Measurements from ENCODE around the gene RPLP2. TPM values are rescaled to one million over a fixed set of nuclear protein-coding genes. Genes with fewer than 3 reads are reported as not detected.

The RPLP2 gene
- total and polyA plus RNA-seq, 4 donors, result 1,256 to 1,452 (median 1,343) TPM

DNA sequence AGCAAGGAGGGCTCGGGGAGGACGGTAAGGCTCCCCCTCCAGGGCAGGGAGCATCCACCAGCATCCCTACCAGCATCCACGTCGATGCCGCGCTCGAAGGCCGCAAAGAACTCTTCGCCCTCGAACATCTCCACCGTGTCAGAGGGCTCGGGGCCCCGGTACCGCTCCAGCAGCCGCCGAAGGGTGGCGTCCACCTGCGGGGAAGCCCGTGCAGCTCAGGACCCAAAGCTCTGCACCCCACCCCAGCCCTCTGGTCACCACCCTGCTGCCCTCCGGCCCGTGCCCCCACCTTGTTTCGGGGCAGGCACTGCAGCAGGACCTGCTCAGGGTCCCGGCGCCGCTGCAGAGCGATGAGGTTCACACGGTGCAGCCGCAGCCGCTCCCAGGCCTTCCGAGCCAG is 9.3 kb upstream of the RPLP2 start:
- H3K36me3 ChIP-seq (ENCODE audit: control insufficient read depth in 1 of 2, insufficient read depth in 2 of 2, low read length in 1 of 2), result no peaks in the 10 kb centered on the region
- intact Hi-C loops (cut with DNase I), result no loop called here
- H3K4me3 ChIP-seq (ENCODE audit: low read length in 2 of 2), result no peak overlapping the region
- H3K27ac ChIP-seq (ENCODE audit: low read depth in 1 of 2, low read length in 2 of 2), result no peak overlapping the region
- DNase-seq, result no peak
- no peaks in the 10 kb centered on the region for H3K4me1 ChIP-seq (ENCODE audit: control insufficient read depth in 1 of 2, insufficient read depth in 2 of 2, low read length in 2 of 2)
- H3K27me3 ChIP-seq (ENCODE audit: control insufficient read depth in 1 of 2, insufficient read depth in 2 of 2, low read length in 1 of 2), result no peaks in the 10 kb centered on the region
- no peaks in the 10 kb centered on the region for H3K9me3 ChIP-seq (ENCODE audit: control insufficient read depth, low read length)
- WGBS, 2 donors, result 92 to 94% methylated on average over 30 of the region's 30 CpGs
- no peak for ATAC-seq (ENCODE audit: low FRiP score)

- Histone ChIP-seq H3K4me1 (ENCODE audit: control insufficient read depth in 1 of 2, insufficient read depth in 2 of 2, low read length in 2 of 2) (no peaks in the 10 kb centered on the region), H3K4me3 (ENCODE audit: low read length in 2 of 2) (no peak overlapping the region), H3K36me3 (ENCODE audit: control insufficient read depth in 1 of 2, insufficient read depth in 2 of 2, low read length in 1 of 2) (no peaks in the 10 kb centered on the region), H3K27ac (ENCODE audit: low read depth in 1 of 2, low read length in 2 of 2) (no peak overlapping the region), H3K9me3 (ENCODE audit: control insufficient read depth, low read length) (no peaks in the 10 kb centered on the region), H3K27me3 (ENCODE audit: control insufficient read depth in 1 of 2, insufficient read depth in 2 of 2, low read length in 1 of 2) (no peaks in the 10 kb centered on the region)
- DNase-seq (no peak), ATAC-seq (ENCODE audit: low FRiP score) (no peak)
- intact Hi-C loops (cut with DNase I), result no loop called here
- 88 to 92% methylated on average over 20 of the region's 20 CpGs for WGBS, 2 donors
These were observed 8.5 kb upstream of the RPLP2 start for GRCh38 chr11:801097-801780.

DNA sequence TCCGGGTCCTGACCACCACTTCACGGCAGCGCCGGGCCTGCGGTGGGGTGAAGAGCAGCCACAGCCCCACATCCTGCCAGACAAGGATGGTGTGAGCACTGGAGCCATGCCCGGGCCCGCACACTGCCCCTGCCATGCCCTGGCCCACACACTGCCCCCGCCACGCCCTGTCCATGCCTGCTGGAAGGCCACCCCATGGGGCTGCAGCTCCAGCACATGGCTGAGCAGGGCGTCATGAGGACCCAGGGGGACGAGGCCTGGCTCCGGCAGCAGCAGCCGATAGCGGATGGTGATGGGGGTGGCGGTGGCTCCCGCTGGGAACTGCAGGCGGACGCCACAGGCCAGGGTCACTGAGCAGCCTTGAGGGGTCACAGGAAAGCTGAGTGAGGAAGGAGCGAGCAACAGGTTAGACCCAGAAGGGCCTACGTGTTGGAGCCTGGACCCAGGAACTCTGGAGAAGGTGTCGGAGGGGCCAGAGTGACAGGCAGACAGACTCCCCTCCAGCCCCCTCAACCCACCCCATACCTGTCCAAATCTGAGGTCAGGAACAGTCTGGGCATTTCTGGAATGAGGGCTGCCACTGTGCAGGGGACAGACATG is 7.6 kb upstream of the RPLP2 start:
- Histone ChIP-seq H3K36me3 (ENCODE audit: control insufficient read depth in 1 of 2, insufficient read depth in 2 of 2, low read length in 1 of 2) (no peaks in the 10 kb centered on the region), H3K27me3 (ENCODE audit: control insufficient read depth in 1 of 2, insufficient read depth in 2 of 2, low read length in 1 of 2) (no peaks in the 10 kb centered on the region), H3K4me1 (ENCODE audit: control insufficient read depth in 1 of 2, insufficient read depth in 2 of 2, low read length in 2 of 2) (no peaks in the 10 kb centered on the region), H3K9me3 (ENCODE audit: control insufficient read depth, low read length) (no peaks in the 10 kb centered on the region), H3K4me3 (ENCODE audit: low read length in 2 of 2) (no peak overlapping the region), H3K27ac (ENCODE audit: low read depth in 1 of 2, low read length in 2 of 2) (no peak overlapping the region)
- no peak for DNase-seq
- intact Hi-C loops (cut with DNase I), result no loop called here
- WGBS, 2 donors, result 96 to 98% methylated on average over 21 of the region's 21 CpGs
- no peak for ATAC-seq (ENCODE audit: low FRiP score)

GRCh38 chr11:802693-803466 is 6.9 kb upstream of the RPLP2 start:
- ATAC-seq (ENCODE audit: low FRiP score), result no peak
- WGBS, 2 donors, result 92% methylated on average over 28 of the region's 28 CpGs
- intact Hi-C loops (cut with DNase I), result no loop called here
- Histone ChIP-seq H3K9me3 (ENCODE audit: control insufficient read depth, low read length) (no peaks in the 10 kb centered on the region), H3K4me3 (ENCODE audit: low read length in 2 of 2) (no peak overlapping the region), H3K27me3 (ENCODE audit: control insufficient read depth in 1 of 2, insufficient read depth in 2 of 2, low read length in 1 of 2) (no peaks in the 10 kb centered on the region), H3K4me1 (ENCODE audit: control insufficient read depth in 1 of 2, insufficient read depth in 2 of 2, low read length in 2 of 2) (no peaks in the 10 kb centered on the region), H3K27ac (ENCODE audit: low read depth in 1 of 2, low read length in 2 of 2) (no peak overlapping the region), H3K36me3 (ENCODE audit: control insufficient read depth in 1 of 2, insufficient read depth in 2 of 2, low read length in 1 of 2) (no peaks in the 10 kb centered on the region)
- DNase-seq, result no peak

DNA sequence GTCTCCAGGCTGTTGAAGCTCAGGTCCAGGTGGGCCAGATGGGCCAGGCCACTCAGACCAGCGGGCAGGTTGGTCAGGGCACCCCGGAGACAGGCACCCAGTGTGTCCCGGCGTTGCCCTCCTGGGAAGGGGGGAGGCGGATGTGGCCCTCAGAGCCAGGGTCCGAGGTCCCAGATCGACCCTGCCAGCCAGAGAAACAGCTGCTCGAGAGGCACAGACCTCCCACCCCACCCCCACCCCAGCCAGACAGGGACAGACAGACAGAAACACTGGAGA is 6.4 kb upstream of the RPLP2 start:
- H3K27ac ChIP-seq (ENCODE audit: low read depth in 1 of 2, low read length in 2 of 2), result no peak overlapping the region
- no peak overlapping the region for H3K4me3 ChIP-seq (ENCODE audit: low read length in 2 of 2)
- DNase-seq, result no peak
- no peaks in the 10 kb centered on the region for H3K4me1 ChIP-seq (ENCODE audit: control insufficient read depth in 1 of 2, insufficient read depth in 2 of 2, low read length in 2 of 2)
- H3K9me3 ChIP-seq (ENCODE audit: control insufficient read depth, low read length), result no peaks in the 10 kb centered on the region
- no peak for ATAC-seq (ENCODE audit: low FRiP score)
- WGBS, 2 donors, result 87 to 90% methylated on average over 8 of the region's 8 CpGs
- intact Hi-C loops (cut with DNase I), result no loop called here
- no peaks in the 10 kb centered on the region for H3K36me3 ChIP-seq (ENCODE audit: control insufficient read depth in 1 of 2, insufficient read depth in 2 of 2, low read length in 1 of 2)
- no peaks in the 10 kb centered on the region for H3K27me3 ChIP-seq (ENCODE audit: control insufficient read depth in 1 of 2, insufficient read depth in 2 of 2, low read length in 1 of 2)

DNA sequence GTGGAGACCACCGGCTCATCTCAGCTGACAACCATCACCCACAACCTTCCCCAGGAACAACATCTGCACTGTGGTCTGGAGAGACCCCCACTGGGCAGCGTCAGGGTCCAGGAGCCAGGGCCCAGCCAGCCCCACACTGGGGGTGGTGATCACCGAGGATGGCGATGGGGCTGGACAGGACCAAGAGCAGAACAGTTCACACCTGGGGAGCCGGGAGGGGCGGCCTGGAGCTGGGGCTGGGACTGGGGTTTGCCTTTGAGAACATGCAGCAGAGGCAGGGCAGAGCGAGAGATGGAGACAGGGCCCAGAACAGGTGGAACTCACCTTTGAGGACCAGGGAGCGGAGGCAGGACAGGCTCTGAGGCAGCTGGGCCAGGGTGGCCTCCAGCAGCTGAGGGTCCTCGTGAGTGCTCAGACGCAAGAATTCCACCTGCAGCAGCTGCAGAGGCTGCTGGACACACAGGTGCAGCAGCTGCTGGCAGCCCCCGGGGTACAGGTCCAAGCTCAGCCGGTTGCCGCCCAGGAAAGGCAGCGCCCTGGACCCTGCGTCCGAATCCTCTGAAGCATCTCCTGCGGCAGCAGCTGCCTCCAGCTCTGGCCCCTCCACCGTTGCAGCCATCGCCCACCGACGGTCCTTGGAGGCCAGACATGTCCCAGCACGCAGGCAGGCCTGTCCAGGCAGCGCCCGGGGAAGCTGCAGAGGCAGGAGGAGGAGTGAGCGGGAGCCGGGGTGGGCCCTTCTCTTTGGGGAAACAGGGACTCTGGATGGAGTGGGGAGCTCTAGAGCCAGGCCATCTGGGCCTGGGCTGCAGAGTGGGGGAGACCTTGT is 5.8 kb upstream of the RPLP2 start:
- 50 to 56% methylated on average over 24 to 26 of the region's 26 CpGs for WGBS, 2 donors
- Histone ChIP-seq H3K4me3 (ENCODE audit: low read length in 2 of 2) (no peak overlapping the region), H3K27ac (ENCODE audit: low read depth in 1 of 2, low read length in 2 of 2) (no peak overlapping the region), H3K9me3 (ENCODE audit: control insufficient read depth, low read length) (no peaks in the 10 kb centered on the region), H3K36me3 (ENCODE audit: control insufficient read depth in 1 of 2, insufficient read depth in 2 of 2, low read length in 1 of 2) (no peaks in the 10 kb centered on the region), H3K27me3 (ENCODE audit: control insufficient read depth in 1 of 2, insufficient read depth in 2 of 2, low read length in 1 of 2) (no peaks in the 10 kb centered on the region), H3K4me1 (ENCODE audit: control insufficient read depth in 1 of 2, insufficient read depth in 2 of 2, low read length in 2 of 2) (no peaks in the 10 kb centered on the region)
- intact Hi-C loops (cut with DNase I), result no loop called here
- ATAC-seq (ENCODE audit: low FRiP score), result no peak
- no peak for DNase-seq

DNA sequence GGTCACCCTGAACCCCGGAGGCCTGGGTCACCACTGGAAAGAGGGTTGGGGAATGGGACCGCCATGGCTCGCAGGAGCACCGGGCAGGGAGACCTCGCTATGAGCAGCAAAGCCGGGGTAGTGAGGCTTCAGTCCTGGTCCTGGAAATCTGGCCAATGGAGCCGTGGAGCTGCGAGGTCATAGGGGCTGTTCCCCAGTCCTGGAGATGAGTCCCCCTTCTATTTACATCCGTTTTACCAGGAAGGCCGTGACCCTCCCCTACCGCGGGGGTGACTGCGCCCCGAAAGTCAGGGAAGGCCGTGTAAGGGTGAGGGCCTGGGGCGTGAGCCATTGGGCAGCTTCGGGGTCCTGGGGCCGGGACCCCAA is 5.2 kb upstream of the RPLP2 start:
- Histone ChIP-seq H3K36me3 (ENCODE audit: control insufficient read depth in 1 of 2, insufficient read depth in 2 of 2, low read length in 1 of 2) (no peaks in the 10 kb centered on the region), H3K27me3 (ENCODE audit: control insufficient read depth in 1 of 2, insufficient read depth in 2 of 2, low read length in 1 of 2) (no peaks in the 10 kb centered on the region), H3K9me3 (ENCODE audit: control insufficient read depth, low read length) (no peaks in the 10 kb centered on the region), H3K27ac (ENCODE audit: low read depth in 1 of 2, low read length in 2 of 2) (no peak overlapping the region), H3K4me3 (ENCODE audit: low read length in 2 of 2) (peak overlapping the region; percentile 21 to 36), H3K4me1 (ENCODE audit: control insufficient read depth in 1 of 2, insufficient read depth in 2 of 2, low read length in 2 of 2) (no peaks in the 10 kb centered on the region)
- DNase-seq, result no peak
- ATAC-seq (ENCODE audit: low FRiP score), result no peak
- 4 to 6% methylated on average over 18 of the region's 18 CpGs for WGBS, 2 donors
- intact Hi-C loops (cut with DNase I), result no loop called here

GRCh38 chr11:808427-809286 is 1.1 kb upstream of the RPLP2 start:
- WGBS, 2 donors, result 33 to 34% methylated on average over 36 of the region's 36 CpGs
- Histone ChIP-seq H3K27ac (ENCODE audit: low read depth in 1 of 2, low read length in 2 of 2) (peak overlapping the region; percentile 20 to 99), H3K9me3 (ENCODE audit: control insufficient read depth, low read length) (no peaks in the 10 kb centered on the region), H3K27me3 (ENCODE audit: control insufficient read depth in 1 of 2, insufficient read depth in 2 of 2, low read length in 1 of 2) (no peaks in the 10 kb centered on the region), H3K4me3 (ENCODE audit: low read length in 2 of 2) (peak overlapping the region; percentile 13 to 27), H3K36me3 (ENCODE audit: control insufficient read depth in 1 of 2, insufficient read depth in 2 of 2, low read length in 1 of 2) (peaks cover 0 to 12% of the 10 kb centered on the region in 2 donors), H3K4me1 (ENCODE audit: control insufficient read depth in 1 of 2, insufficient read depth in 2 of 2, low read length in 2 of 2) (no peaks in the 10 kb centered on the region)
- DNase-seq, result no peak
- no peak for ATAC-seq (ENCODE audit: low FRiP score)
- intact Hi-C loops (cut with DNase I), result no loop called here

All from aorta (tissue), 5 donors.